Ovary (tissue), 3 donors: ENCODE results near the gene SIPA1L3.

Experiments used
- EP300 ChIP-seq: sonication (generic); formaldehyde crosslinking; IDR thresholded peaks from one replicate; pipeline ENCODE4 v1.6.1; 2017; ENCODE audit warnings: antibody characterized with exemption
- POLR2A ChIP-seq: fragments of 450-650 bp; IDR thresholded peaks from one replicate; pipeline ENCODE4 v1.6.1; 2017; ENCODE audit warnings: antibody characterized with exemption, mild to moderate bottlenecking, moderate library complexity
- TF ChIP-seq, protein P1 (sequence below), 3 donors: fragments of 450-650 bp in 2 of 3; fragments of 200-600 bp in 1 of 3; IDR thresholded peaks; one replicate each; pipeline versions ENCODE4 v1.5.1 to v1.8.0; 2016 to 2022; ENCODE audit warnings: antibody characterized with exemption in 3 of 3, mild to moderate bottlenecking in 1 of 3
- donor health status: DM: no; HTN: no; CAD: no.

DNA sequence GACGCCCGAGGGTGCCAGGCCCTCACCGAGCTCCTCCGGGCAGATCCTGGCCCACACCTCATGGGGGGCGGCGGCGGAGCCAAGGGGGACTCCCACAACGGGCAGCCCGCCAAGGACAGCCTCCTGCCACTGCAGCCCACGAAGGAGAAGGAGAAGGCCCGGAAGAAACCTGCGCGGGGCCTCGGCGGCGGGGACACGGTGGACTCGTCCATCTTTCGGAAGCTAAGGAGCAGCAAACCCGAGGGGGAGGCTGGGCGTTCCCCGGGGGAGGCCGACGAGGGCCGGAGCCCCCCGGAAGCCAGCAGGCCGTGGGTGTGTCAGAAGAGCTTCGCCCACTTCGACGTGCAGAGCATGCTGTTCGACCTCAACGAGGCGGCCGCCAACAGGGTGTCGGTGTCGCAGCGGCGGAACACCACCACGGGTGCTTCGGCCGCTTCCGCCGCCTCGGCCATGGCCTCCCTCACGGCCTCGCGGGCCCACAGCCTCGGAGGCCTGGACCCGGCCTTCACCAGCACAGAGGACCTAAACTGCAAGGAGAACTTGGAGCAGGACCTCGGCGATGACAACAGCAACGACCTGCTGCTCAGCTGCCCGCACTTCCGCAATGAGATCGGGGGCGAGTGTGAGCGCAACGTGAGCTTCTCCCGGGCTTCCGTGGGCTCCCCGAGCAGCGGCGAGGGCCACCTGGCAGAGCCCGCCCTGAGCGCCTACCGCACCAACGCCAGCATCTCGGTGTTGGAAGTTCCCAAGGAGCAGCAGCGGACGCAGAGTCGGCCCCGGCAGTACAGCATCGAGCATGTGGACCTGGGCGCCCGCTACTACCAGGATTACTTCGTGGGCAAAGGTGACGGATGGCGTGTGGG, 175.5 kb downstream of the SIPA1L3 start:
- TF ChIP-seq POLR2A: no peak
- TF ChIP-seq, protein P1, sequence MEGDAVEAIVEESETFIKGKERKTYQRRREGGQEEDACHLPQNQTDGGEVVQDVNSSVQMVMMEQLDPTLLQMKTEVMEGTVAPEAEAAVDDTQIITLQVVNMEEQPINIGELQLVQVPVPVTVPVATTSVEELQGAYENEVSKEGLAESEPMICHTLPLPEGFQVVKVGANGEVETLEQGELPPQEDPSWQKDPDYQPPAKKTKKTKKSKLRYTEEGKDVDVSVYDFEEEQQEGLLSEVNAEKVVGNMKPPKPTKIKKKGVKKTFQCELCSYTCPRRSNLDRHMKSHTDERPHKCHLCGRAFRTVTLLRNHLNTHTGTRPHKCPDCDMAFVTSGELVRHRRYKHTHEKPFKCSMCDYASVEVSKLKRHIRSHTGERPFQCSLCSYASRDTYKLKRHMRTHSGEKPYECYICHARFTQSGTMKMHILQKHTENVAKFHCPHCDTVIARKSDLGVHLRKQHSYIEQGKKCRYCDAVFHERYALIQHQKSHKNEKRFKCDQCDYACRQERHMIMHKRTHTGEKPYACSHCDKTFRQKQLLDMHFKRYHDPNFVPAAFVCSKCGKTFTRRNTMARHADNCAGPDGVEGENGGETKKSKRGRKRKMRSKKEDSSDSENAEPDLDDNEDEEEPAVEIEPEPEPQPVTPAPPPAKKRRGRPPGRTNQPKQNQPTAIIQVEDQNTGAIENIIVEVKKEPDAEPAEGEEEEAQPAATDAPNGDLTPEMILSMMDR (IDR thresholded peaks at IDR 0.05): no peak
- TF ChIP-seq EP300: no peak
